COLO668 (cell line): ENCODE results near the gene USO1.
A peak's percentile ranks its signal among the peaks of the same experiment; 100 is the strongest.
"Not testable (repeated sequence)": the region's sequence is repeated elsewhere in the genome, so short reads cannot be mapped to it uniquely, and the experiment has no call there.

ENCODE experiments used
- DNase-seq: peaks from one replicate; lab custom pipeline; 2025; ENCODE audit not compliant: unreplicated experiment; lab: John Stamatoyannopoulos, UW

The USO1 gene

DNA sequence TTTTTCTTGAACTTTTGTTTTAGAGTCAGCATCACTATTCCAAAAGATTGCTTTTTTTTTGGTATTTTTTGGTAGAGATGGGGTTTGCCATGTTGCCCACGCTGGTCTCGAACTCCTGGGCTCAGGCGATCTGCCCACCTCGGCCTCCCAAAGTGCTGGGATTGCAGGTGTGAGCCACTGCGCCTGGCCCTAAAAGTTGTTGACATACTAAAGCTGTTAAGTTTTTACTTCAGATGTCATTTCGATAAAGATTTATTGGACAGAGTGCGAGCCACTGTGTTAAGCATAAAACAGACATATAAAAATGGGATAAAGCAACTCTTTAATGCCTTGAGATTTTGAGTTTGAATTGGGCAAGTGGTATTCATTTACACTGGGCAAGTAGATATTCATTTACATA, 28.3 kb downstream of the USO1 start:
- no peak for DNase-seq

- no peak for DNase-seq
These were observed 44.7 kb downstream of the USO1 start for GRCh38 chr4:75769036-75769435.

DNA sequence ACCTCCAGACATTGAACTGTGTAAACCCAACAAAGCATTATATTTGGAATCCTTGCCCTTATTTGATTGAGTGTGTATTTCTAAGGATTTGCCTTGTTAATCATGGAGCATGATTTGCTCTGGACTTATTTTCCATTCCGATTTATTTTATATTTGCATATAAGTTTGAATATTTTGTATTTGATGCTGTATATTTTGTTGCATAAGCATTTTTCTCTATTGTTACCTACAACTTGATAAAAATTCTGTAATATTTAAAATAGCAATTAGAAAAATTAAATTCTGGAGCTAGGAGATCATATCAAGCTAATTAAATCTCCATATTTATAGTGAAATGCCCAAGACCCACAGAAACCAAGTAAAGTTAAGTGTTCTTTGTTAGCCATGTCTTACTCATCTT, 47.2 kb downstream of the USO1 start:
- no peak for DNase-seq

DNA sequence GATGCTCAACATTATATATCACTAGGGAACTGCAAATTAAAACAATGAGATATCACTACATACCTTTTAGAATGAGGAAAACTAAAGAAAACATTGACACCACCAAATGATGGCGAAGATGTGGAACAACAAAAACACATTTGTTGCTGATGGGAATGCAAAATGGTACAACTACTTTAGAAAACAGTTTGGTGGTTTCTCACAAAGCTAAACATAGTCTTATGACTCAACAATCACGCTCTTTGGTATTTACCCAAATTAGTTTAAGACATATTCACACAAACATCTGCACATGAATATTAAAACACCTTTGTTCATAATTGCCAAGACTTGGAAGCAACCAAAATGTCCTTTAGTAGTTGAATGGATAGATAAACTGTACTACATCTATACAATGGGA, 53.2 kb downstream of the USO1 start:
- DNase-seq: no peak

GRCh38 chr4:75779105-75779757, 54.9 kb downstream of the USO1 start:
- no peak for DNase-seq

DNA sequence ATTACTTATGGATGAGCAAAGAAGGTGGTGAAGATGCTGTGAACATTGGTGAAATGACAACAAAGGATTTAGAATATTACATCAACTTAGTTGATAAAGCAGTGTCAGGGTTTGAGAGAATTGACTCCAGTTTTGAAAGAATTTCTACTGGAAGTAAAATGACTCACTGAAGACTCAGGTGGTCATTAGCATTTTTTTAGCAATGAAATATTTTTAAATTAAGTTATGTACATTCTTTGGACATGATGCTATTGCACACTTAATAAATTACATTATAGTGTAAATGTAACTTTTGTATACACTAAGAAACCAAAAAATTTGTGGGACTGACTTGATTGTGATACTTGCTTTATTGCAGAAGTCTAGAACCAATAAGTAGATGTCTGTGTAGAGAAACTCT, 56.9 kb downstream of the USO1 start:
- no peak for DNase-seq

GRCh38 chr4:75786526-75786925, 62.1 kb downstream of the USO1 start:
- DNase-seq: no peak

GRCh38 chr4:75786938-75787337, 62.6 kb downstream of the USO1 start:
- no peak for DNase-seq

- no peak for DNase-seq
These were observed 65.6 kb downstream of the USO1 start for GRCh38 chr4:75790024-75790423.

DNA sequence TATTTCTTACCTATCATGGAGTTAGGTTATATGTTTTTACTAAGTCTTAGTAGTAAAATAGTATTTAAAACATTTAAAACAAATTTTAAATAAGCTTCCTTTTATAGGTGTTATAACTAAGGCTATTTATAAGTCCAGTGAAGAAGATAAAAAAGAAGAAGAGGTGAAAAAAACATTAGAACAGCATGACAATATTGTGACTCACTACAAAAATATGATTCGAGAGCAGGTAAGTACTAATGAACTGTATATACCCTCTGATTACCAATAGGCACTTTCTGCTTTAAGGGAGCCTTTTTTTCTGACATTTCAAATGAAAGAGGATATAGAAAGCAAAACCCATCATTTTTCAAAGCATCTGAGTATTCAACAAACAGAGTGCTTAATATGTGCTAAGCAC, 76.6 kb downstream of the USO1 start:
- DNase-seq: no peak

GRCh38 chr4:75806035-75806434, 81.7 kb downstream of the USO1 start:
- not testable (repeated sequence) for DNase-seq

DNA sequence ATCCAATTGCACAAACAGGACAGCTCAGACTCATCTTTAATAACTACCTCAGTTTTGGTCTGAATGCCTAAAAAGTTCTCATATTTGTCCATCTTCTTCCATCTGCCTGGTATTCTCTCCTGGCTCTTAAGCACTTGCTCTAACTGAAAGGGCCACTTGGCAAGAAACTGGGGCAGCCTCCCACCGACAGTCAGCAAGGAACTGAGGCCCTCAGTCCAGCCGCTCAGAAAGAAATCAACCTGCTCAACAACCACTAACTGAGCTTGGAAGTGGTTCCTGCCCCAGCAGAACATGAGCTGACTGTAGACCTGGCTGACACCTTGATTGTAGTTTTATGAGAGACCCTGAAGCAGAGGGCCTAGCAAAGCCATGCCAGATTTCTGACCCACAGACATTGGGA, 93.5 kb downstream of the USO1 start:
- DNase-seq: no peak

GRCh38 chr4:75819121-75819520, 94.7 kb downstream of the USO1 start:
- DNase-seq: no peak

GRCh38 chr4:75820197-75820596, 95.8 kb downstream of the USO1 start:
- no peak for DNase-seq

GRCh38 chr4:75820676-75821075, 96.3 kb downstream of the USO1 start:
- DNase-seq: no peak

DNA sequence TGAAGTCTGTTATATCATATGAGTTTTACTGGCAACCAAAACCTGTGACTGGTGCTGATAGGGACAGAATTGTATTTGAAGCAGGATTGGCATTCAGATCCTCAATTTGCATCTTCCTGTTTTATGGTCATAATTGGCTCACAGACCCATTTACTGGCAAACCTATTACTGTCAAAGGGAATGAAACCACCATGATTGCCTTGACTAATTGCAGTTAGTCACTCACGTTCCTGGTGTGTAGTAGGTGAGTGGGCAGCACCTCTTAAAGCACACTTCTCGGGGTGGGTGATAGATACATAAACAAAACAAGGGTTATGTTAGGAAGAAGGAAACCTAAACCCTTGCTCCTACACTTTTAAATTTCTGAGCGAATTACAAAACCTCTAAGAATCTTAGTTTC, 96.8 kb downstream of the USO1 start:
- DNase-seq: no peak

DNA sequence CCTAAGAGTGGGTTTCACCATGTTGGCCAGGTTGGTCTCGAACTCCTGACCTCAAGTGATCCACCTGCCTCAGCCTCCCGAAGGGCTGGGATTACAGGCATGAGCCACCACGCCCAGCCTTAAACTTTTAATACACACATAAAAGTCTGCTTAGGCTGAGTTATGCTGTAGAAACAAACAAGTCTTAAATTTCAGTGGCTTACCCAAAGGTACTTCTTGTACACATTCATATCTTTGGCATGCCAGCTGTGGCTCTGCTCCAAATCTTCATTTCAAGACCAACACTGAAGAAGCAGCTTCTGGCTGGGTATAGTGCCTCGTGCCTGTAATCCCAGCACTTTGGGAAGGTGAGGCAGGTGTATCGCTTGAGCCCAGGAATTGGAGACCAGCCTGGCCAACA, 97.6 kb downstream of the USO1 start:
- no peak for DNase-seq

DNA sequence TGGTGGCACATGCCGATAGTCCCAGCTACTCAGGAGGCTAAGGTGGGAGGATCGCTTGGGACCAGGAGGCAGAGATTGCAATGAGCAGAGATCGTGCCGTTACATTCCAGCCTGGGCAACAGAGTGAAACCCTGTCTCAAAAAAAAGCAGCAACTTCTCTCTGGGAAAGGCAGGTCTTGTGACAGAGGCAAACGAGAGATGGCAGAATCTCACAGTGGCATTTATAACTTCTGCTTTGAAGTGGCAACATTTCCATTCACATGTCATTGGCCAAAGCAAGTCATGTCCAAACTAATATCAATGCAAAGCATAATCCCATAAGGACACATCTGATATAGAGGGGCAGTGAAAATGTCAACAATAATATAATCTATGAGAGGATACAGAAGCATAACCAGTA, 98.0 kb downstream of the USO1 start:
- no peak for DNase-seq

DNA sequence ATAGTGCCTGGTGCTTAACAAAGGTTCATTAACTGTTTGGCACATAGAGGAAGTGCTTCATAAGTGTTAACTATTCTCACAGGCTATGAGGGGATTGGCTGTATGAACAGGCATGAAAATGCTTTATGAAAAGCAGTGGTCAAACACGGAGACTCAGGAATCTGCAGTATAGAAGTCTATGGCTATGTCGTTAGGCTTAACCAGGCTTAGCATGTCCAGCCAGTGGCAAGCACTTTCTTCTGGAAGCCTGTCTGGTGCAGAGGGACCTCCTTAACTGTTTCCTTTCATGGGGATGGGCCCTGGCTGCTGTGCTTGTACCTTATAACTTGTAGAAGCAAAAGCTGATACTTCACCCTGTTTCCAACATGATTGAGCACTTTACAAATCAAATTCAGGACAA, 99.4 kb downstream of the USO1 start:
- no peak for DNase-seq

DNA sequence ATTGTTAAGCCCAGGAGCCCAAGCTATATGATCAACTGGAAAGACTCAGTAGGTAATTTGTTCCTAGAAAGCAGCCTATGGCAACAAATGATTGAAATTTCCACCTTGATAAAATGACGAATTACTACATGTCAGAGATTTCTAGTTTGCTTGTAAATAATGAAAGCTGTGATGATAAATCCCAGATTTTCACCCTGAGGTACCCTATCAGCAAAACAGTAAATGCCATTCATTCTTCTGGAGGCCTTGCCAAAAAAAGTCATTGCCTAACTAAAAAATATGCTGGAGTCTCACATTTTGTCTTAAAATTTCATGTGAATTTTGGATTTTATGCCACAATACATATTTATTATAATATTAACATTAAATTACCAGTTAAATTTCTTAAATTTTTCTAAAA, 106.5 kb downstream of the USO1 start:
- no peak for DNase-seq

GRCh38 chr4:75831856-75832405, 107.6 kb downstream of the USO1 start:
- DNase-seq: peak; percentile 46

DNA sequence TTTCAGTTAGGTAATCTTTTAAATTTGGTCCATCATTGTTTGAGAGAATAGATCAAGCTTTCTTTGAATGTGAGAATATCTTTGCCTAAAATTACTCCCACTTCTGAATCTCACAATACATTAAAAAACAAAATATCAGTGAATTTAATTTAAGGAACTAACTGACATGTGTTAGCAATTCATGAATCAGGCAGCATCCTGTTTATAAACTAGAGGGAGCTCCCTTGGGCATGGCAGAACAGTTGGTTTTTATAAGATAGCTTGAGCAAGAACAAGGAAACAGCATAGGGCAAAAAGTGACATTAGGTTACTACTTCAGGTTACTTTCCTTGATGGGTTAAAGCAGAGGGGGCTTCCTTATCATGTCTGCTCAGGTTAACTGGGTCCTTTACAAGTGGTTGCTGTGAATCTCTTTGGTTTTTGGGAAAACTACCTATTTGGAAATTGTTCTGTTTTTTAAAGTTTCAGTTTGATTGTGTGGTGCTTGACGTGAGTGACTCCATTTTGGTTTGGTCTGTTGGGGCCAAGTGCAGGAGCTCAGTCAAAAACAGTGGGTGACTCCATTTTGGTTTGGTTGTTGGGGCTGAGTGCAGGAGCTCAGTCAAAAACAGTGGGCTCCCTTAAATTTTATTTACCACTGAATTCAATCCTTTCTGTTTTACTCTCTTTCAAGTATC, 109.9 kb downstream of the USO1 start:
- no peak for DNase-seq

DNA sequence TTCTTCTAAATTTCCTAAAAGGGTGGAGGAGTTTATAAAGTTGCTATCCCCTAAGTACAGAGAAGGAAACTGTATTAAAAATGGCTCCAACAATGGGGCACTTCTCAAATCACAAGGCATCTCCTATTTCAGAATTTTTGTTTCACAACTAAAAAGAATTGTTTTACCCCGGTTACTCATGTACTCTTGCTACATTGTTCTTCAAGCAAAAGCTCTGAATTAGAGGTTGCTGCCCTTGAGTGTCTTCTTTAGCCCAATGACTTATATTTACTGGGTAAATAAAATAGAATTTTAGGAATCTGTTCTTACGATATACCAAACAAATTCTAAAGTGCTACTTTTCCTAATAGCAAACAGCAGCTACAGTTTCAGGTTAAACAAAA, 110.4 kb downstream of the USO1 start:
- no peak for DNase-seq
